NT2/D1 (cell line): ENCODE measurements around the gene ADSS2.

Experiments
- DNase-seq: peaks from one replicate; pipeline ENCODE4 v3.0.0-alpha.2; 2011; ENCODE audit warnings: low read depth, low spot score
- H3K27me3 ChIP-seq: 2 replicates; pipeline ENCODE4 v1.6.0; 2011; ENCODE audit warnings: mild to moderate bottlenecking; ENCODE audit not compliant: insufficient read length, insufficient read depth
- H3K36me3 ChIP-seq: 2 replicates; pipeline ENCODE4 v1.6.1; 2011; ENCODE audit warnings: mild to moderate bottlenecking, low read length, mixed read lengths; ENCODE audit not compliant: insufficient read depth, insufficient read length
- H3K4me1 ChIP-seq: 2 replicates; pipeline ENCODE4 v1.5.1; 2011; ENCODE audit not compliant: insufficient read depth, insufficient read length
- H3K4me3 ChIP-seq: 2 replicates; pipeline ENCODE4 v1.5.1; 2011; ENCODE audit warnings: low read depth; ENCODE audit not compliant: insufficient read length
- H3K9ac ChIP-seq: 2 replicates; pipeline ENCODE4 v1.6.0; 2011; ENCODE audit warnings: low read depth; ENCODE audit not compliant: insufficient read length
- H3K9me3 ChIP-seq: 2 replicates; pipeline ENCODE4 v1.5.1; 2011; ENCODE audit warnings: mild to moderate bottlenecking, low read length; ENCODE audit not compliant: insufficient read depth
- SUZ12 ChIP-seq: IDR thresholded peaks from 2 replicates; pipeline ENCODE4 v1.6.1; 2011; ENCODE audit not compliant: insufficient read length, insufficient read depth; ENCODE audit errors: extremely low read depth
- YY1 ChIP-seq: IDR thresholded peaks from 2 replicates; pipeline ENCODE4 v1.6.1; 2011; ENCODE audit not compliant: insufficient read length, insufficient read depth
- ZNF274 ChIP-seq: IDR thresholded peaks from 2 replicates; pipeline ENCODE4 v1.6.1; 2011; ENCODE audit warnings: mild to moderate bottlenecking, low read depth, low read length

Gene ADSS2

GRCh38 chr1:244450597-244451538 lies 841 bp downstream of the ADSS2 start:
- H3K4me1 ChIP-seq, result peaks cover 6% of the 10 kb centered on the region
- DNase-seq, result no peak

DNA sequence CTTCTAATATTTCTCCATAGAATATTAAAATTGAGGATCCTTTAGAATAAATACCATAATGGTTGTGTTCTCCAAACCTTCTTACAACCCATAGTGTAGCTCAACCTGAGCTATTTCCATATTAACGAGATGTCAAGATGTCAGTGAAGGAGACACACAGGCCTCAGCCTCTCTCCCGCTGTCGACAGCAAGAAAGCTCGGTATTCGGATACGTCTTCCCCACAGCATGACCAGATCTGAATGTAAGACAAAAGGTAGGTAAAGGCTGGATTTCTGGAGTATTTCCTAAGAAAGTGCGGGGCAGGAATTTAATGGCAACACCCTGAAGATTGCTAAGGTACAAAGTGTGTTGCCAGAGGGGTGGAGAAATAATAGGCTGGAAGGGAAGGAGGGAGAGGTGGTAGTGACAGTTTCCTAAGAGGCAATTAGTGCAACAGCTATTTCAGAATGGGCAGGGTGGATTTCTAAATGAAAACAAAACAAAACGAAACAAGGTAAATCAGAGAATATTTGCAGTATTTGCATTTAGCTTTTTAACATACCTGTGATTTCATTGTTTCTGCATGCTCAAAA lies 1.7 kb downstream of the ADSS2 start:
- Histone ChIP-seq H3K36me3 (peaks cover 16% of the 10 kb centered on the region), H3K27me3 (no peaks in the 10 kb centered on the region), H3K9ac (peak overlapping the region; percentile 99), H3K9me3 (peaks cover 16% of the 10 kb centered on the region), H3K4me1 (peaks cover 6% of the 10 kb centered on the region), H3K4me3 (peak overlapping the region; percentile 91)
- no peak for DNase-seq
- TF ChIP-seq ZNF274 (no peak), YY1 (no peak), SUZ12 (no peak)

More at GRCh38 chr1:244450597-244451538, 841 bp downstream of the ADSS2 start:
- Histone ChIP-seq H3K4me3 (peak overlapping the region; percentile 91), H3K27me3 (no peaks in the 10 kb centered on the region), H3K36me3 (peaks cover 16% of the 10 kb centered on the region), H3K9me3 (peaks cover 16% of the 10 kb centered on the region), H3K9ac (peak overlapping the region; percentile 99)
- TF ChIP-seq YY1, result peak; percentile 43
- TF ChIP-seq SUZ12, result no peak

- H3K9ac ChIP-seq, result no peak overlapping the region
Observed at GRCh38 chr1:244448279-244449036, 3.3 kb downstream of the ADSS2 start.

GRCh38 chr1:244447552-244447951 lies 4.2 kb downstream of the ADSS2 start:
- Histone ChIP-seq H3K36me3 (peaks cover 28% of the 10 kb centered on the region), H3K4me3 (no peak overlapping the region), H3K9me3 (peaks cover 4% of the 10 kb centered on the region), H3K4me1 (peaks cover 2% of the 10 kb centered on the region), H3K27me3 (no peaks in the 10 kb centered on the region), H3K9ac (no peak overlapping the region)
- TF ChIP-seq SUZ12 (no peak), YY1 (no peak), ZNF274 (no peak)
- no peak for DNase-seq

More at GRCh38 chr1:244448279-244449036, 3.3 kb downstream of the ADSS2 start:
- TF ChIP-seq YY1 (no peak), SUZ12 (no peak), ZNF274 (no peak)
- H3K4me3 ChIP-seq, result no peak overlapping the region
- peaks cover 24% of the 10 kb centered on the region for H3K36me3 ChIP-seq
- peaks cover 2% of the 10 kb centered on the region for H3K4me1 ChIP-seq
- H3K9me3 ChIP-seq, result peaks cover 13% of the 10 kb centered on the region
- H3K27me3 ChIP-seq, result no peaks in the 10 kb centered on the region
- DNase-seq, result no peak

GRCh38 chr1:244447024-244447423 lies 4.7 kb downstream of the ADSS2 start:
- H3K27me3 ChIP-seq, result no peaks in the 10 kb centered on the region
- no peak overlapping the region for H3K9ac ChIP-seq
- peaks cover 2% of the 10 kb centered on the region for H3K4me1 ChIP-seq
- no peaks in the 10 kb centered on the region for H3K9me3 ChIP-seq
- peaks cover 28% of the 10 kb centered on the region for H3K36me3 ChIP-seq
- TF ChIP-seq ZNF274, result no peak
- TF ChIP-seq SUZ12, result no peak
- no peak for TF ChIP-seq YY1
- no peak overlapping the region for H3K4me3 ChIP-seq
- DNase-seq, result no peak

DNA sequence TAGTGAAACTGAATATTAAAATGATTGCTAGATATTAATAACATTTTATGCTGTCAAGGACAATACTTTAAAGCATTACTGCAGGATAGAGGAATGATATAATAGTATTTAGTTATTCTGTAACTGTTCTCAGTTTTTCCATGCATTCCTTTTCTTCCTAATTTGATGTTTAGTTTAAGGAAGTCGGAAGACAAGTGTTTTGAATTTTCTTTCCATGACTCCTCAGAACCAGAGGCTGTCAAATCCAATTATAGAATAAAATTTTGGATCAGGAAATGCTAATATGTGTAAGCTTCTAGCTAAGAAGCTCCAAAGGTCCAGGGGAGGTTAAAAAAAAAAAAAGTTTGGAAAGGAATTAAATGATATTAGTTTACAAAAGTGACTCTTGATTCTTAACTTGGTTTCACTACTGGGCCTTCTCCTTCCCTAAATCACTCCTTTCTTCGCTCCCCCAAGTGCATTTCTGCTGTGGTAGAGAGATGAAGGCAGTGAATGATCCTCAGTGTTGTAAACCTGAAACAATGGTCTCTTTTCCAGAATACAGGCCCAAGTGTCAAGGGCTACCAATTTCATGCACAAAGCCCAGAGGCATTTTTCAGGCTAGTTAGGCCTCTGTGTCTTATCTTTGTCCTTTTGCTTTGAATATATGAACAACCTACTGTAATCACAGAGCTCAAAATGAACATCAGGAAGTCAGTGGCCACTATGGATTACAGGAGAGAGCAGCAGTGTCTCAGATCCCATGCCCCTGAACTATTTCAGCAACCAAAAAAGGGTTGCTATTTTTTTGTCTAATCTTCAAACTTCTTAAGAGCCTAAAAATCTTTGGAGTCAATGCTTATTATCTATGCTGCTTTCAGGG lies 6.2 kb downstream of the ADSS2 start:
- Histone ChIP-seq H3K4me1 (peaks cover 2% of the 10 kb centered on the region), H3K27me3 (no peaks in the 10 kb centered on the region), H3K36me3 (peaks cover 28% of the 10 kb centered on the region), H3K9me3 (no peaks in the 10 kb centered on the region), H3K4me3 (no peak overlapping the region), H3K9ac (no peak overlapping the region)
- DNase-seq, result no peak
- TF ChIP-seq YY1, result no peak
- no peak for TF ChIP-seq ZNF274
- no peak for TF ChIP-seq SUZ12
